ENCODE data around the gene ZNF335.
"Not testable (repeated sequence)": the region's sequence is repeated elsewhere in the genome, so short reads cannot be mapped to it uniquely, and the experiment has no call there.

The ZNF335 gene

GRCh38 chr20:45959956-45960630, 11.9 kb downstream of the ZNF335 start:
- H3K36me3 ChIP-seq (ENCODE audit: control insufficient read depth, insufficient read depth, low read length) = peaks cover 85% of the 10 kb centered on the region

DNA sequence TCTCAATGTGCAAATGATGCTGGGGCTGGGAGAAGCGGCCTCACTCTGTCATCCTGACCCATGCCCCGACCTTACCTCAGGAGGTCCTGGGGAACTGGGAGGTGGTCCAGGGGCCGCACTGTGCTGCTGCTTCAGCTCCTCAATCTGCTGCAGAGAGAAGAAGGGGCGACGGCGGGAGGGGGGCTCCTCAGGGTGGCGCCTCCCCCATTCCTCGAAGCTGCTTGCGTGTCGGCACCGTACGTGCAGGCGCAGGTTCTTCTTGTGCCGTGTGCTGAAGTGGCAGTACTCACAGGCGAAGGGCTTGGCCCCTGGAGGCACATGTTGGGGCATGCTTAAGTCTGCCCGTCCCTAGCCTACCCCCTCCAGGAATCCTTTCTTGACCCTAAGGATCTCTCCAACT, 12.9 kb downstream of the ZNF335 start:
- H3K4me1 ChIP-seq (ENCODE audit: control insufficient read depth, insufficient read depth, low read length) = no peaks in the 10 kb centered on the region
- H3K27ac ChIP-seq (ENCODE audit: low read depth, low read length) = no peak overlapping the region
- no peak overlapping the region for H3K4me3 ChIP-seq (ENCODE audit: low read depth, low read length)
- no peaks in the 10 kb centered on the region for H3K9me3 ChIP-seq (ENCODE audit: control insufficient read depth, insufficient read depth, low read depth, low read length)
- H3K9ac ChIP-seq (ENCODE audit: low read length) = no peak overlapping the region
- H3K27me3 ChIP-seq (ENCODE audit: control insufficient read depth, insufficient read depth, low read length) = no peaks in the 10 kb centered on the region
- peaks cover 78% of the 10 kb centered on the region for H3K36me3 ChIP-seq (ENCODE audit: control insufficient read depth, insufficient read depth, low read length)

More at GRCh38 chr20:45959956-45960630, 11.9 kb downstream of the ZNF335 start:
- H3K27me3 ChIP-seq (ENCODE audit: control insufficient read depth, insufficient read depth, low read length) = no peaks in the 10 kb centered on the region
- H3K4me1 ChIP-seq (ENCODE audit: control insufficient read depth, insufficient read depth, low read length) = no peaks in the 10 kb centered on the region
- H3K9ac ChIP-seq (ENCODE audit: low read length) = no peak overlapping the region
- no peak overlapping the region for H3K4me3 ChIP-seq (ENCODE audit: low read depth, low read length)
- no peaks in the 10 kb centered on the region for H3K9me3 ChIP-seq (ENCODE audit: control insufficient read depth, insufficient read depth, low read depth, low read length)
- H3K27ac ChIP-seq (ENCODE audit: low read depth, low read length) = no peak overlapping the region

GRCh38 chr20:45958593-45958992, 13.4 kb downstream of the ZNF335 start:
- Histone ChIP-seq H3K27me3 (ENCODE audit: control insufficient read depth, insufficient read depth, low read length) (no peaks in the 10 kb centered on the region), H3K4me3 (ENCODE audit: low read depth, low read length) (no peak overlapping the region), H3K4me1 (ENCODE audit: control insufficient read depth, insufficient read depth, low read length) (no peaks in the 10 kb centered on the region), H3K27ac (ENCODE audit: low read depth, low read length) (no peak overlapping the region), H3K36me3 (ENCODE audit: control insufficient read depth, insufficient read depth, low read length) (peaks cover 76% of the 10 kb centered on the region), H3K9ac (ENCODE audit: low read length) (no peak overlapping the region), H3K9me3 (ENCODE audit: control insufficient read depth, insufficient read depth, low read depth, low read length) (no peaks in the 10 kb centered on the region)

- Histone ChIP-seq H3K4me3 (ENCODE audit: low read depth, low read length) (no peak overlapping the region), H3K36me3 (ENCODE audit: control insufficient read depth, insufficient read depth, low read length) (peaks cover 78% of the 10 kb centered on the region), H3K9me3 (ENCODE audit: control insufficient read depth, insufficient read depth, low read depth, low read length) (no peaks in the 10 kb centered on the region), H3K4me1 (ENCODE audit: control insufficient read depth, insufficient read depth, low read length) (no peaks in the 10 kb centered on the region), H3K9ac (ENCODE audit: low read length) (no peak overlapping the region), H3K27ac (ENCODE audit: low read depth, low read length) (no peak overlapping the region), H3K27me3 (ENCODE audit: control insufficient read depth, insufficient read depth, low read length) (no peaks in the 10 kb centered on the region)
Observed at GRCh38 chr20:45957021-45957941, 14.7 kb downstream of the ZNF335 start.

DNA sequence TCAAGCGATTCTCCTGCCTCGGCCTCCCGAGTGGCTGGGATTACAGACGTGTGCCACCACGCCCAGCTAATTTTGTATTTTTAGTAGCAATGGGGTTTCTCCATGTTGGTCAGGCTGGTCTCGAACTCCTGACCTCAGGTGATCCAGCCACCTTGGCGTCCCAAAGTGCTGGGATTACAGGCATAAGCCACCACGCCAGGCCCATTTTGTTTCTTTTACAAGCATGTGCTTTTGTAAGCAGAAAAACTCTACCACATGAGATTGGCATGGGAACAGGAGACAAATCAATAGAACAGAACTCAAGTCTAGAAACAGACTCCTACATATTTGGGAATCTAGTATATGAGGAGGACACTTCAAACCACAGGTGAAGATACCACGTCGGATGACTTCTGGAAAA, 15.7 kb downstream of the ZNF335 start:
- H3K9ac ChIP-seq (ENCODE audit: low read length); H3K27me3 ChIP-seq (ENCODE audit: control insufficient read depth, insufficient read depth, low read length); H3K27ac ChIP-seq (ENCODE audit: low read depth, low read length); H3K4me3 ChIP-seq (ENCODE audit: low read depth, low read length); H3K4me1 ChIP-seq (ENCODE audit: control insufficient read depth, insufficient read depth, low read length); H3K9me3 ChIP-seq (ENCODE audit: control insufficient read depth, insufficient read depth, low read depth, low read length): not testable (repeated sequence)
- H3K36me3 ChIP-seq (ENCODE audit: control insufficient read depth, insufficient read depth, low read length) = peaks cover 78% of the 10 kb centered on the region

DNA sequence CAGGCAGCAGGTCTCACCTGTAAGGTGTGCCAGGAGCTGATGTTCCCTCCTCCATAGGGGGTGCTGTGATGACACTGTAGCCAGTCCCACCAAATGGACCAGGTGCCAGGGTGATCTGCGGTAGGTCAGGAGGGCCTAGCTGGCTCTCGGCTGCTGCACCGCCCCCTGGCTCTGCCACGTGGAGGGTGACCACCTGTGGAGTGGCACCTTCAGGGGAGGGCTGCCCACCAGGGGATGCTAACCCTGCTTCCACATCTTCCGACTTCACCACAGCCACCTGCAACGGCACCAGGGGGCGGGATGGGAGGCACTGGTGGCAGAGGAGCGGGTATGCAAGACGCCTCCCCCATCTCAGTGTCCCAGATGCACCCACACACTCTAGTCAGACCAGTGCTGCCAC, 18.3 kb downstream of the ZNF335 start:
- Histone ChIP-seq H3K4me3 (ENCODE audit: low read depth, low read length) (no peak overlapping the region), H3K27ac (ENCODE audit: low read depth, low read length) (no peak overlapping the region), H3K36me3 (ENCODE audit: control insufficient read depth, insufficient read depth, low read length) (peaks cover 77% of the 10 kb centered on the region), H3K9ac (ENCODE audit: low read length) (no peak overlapping the region), H3K27me3 (ENCODE audit: control insufficient read depth, insufficient read depth, low read length) (no peaks in the 10 kb centered on the region), H3K9me3 (ENCODE audit: control insufficient read depth, insufficient read depth, low read depth, low read length) (no peaks in the 10 kb centered on the region), H3K4me1 (ENCODE audit: control insufficient read depth, insufficient read depth, low read length) (no peaks in the 10 kb centered on the region)

DNA sequence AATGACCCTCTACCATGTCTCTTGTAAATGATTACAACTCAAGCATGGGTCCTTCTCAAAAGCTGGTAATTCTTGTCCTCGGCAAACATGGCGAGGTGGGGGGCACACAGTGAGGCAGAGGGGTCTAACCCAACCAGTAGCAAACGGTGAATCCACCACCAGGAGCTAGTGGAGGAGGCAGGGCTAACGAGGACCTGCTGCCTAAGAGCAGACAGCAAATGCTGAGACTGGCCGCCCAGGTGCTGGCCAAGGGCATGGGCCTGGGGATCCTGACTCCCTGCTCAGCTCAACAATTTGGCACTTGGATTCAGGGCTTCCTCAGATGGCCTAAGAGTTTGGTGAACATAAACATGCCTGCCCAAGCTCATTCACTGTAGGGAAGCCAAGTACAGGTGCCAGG, 19.1 kb downstream of the ZNF335 start:
- H3K36me3 ChIP-seq (ENCODE audit: control insufficient read depth, insufficient read depth, low read length) = peaks cover 77% of the 10 kb centered on the region
- no peak overlapping the region for H3K9ac ChIP-seq (ENCODE audit: low read length)
- H3K27ac ChIP-seq (ENCODE audit: low read depth, low read length) = no peak overlapping the region
- H3K27me3 ChIP-seq (ENCODE audit: control insufficient read depth, insufficient read depth, low read length) = no peaks in the 10 kb centered on the region
- H3K4me1 ChIP-seq (ENCODE audit: control insufficient read depth, insufficient read depth, low read length) = no peaks in the 10 kb centered on the region
- H3K4me3 ChIP-seq (ENCODE audit: low read depth, low read length) = no peak overlapping the region
- no peaks in the 10 kb centered on the region for H3K9me3 ChIP-seq (ENCODE audit: control insufficient read depth, insufficient read depth, low read depth, low read length)

DNA sequence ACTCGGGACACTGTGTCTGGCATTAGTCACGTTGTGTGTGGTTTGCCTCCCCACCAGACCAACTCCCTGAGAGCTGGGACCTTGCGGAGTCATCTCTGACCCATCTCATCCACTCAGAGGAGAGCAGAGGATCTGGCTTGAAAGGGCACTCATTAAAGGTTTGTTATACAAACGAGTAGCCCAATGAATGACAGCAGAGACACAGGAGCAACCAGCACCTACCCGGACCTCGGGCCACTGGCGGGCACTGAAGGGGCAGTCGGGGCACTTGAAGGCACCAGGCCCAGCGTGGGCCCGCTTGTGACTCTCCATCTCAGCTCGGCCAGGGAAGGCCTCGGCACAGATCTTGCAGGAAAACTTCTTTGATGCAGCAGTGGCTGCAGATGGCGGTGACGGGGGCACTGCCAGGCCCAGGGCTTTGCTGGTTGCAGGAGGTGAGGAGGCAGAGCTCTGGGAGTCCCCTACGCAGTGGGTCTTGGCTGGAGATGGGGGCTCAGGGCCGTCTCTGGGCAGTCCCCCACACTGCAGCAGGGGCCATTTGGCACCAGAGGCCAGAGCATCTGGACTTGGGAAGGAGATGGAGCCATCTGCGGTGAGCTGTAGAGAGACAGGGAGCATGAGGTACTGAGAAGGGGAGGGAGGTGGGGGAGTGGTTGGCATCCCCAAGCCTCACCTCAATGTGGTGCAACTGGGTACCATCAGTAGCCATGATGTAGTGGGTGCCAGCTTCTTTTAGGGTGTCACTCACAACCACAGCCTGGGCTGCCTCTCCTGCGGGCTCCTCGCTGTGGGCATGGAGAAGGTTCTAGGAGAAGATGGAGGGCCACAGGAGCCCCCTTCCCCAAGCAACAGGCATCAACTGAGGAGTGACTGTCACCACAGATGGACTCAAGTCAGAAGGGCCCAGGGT, 19.8 kb downstream of the ZNF335 start:
- H3K27ac ChIP-seq (ENCODE audit: low read depth, low read length) = no peak overlapping the region
- H3K9me3 ChIP-seq (ENCODE audit: control insufficient read depth, insufficient read depth, low read depth, low read length) = no peaks in the 10 kb centered on the region
- no peak overlapping the region for H3K4me3 ChIP-seq (ENCODE audit: low read depth, low read length)
- H3K9ac ChIP-seq (ENCODE audit: low read length) = no peak overlapping the region
- peaks cover 77% of the 10 kb centered on the region for H3K36me3 ChIP-seq (ENCODE audit: control insufficient read depth, insufficient read depth, low read length)
- no peaks in the 10 kb centered on the region for H3K27me3 ChIP-seq (ENCODE audit: control insufficient read depth, insufficient read depth, low read length)
- no peaks in the 10 kb centered on the region for H3K4me1 ChIP-seq (ENCODE audit: control insufficient read depth, insufficient read depth, low read length)

DNA sequence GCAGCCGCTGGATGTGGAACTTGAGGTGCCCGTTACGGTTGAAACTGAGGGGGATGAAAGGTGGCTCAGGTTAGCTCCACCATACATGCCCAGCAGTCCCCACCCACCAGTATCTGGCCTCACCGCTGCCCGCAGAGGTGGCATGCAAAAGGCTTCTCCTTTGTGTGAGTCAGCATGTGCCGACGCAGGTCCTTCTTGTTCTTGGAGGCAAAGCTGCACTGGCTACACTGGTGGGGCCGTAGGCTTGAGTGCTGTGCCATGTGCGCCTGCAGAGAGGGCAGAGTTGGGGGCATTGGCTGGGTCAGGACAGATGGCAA, 21.7 kb downstream of the ZNF335 start:
- Histone ChIP-seq H3K4me3 (ENCODE audit: low read depth, low read length) (no peak overlapping the region), H3K27ac (ENCODE audit: low read depth, low read length) (no peak overlapping the region), H3K27me3 (ENCODE audit: control insufficient read depth, insufficient read depth, low read length) (no peaks in the 10 kb centered on the region), H3K9me3 (ENCODE audit: control insufficient read depth, insufficient read depth, low read depth, low read length) (no peaks in the 10 kb centered on the region), H3K36me3 (ENCODE audit: control insufficient read depth, insufficient read depth, low read length) (peaks cover 84% of the 10 kb centered on the region), H3K4me1 (ENCODE audit: control insufficient read depth, insufficient read depth, low read length) (no peaks in the 10 kb centered on the region), H3K9ac (ENCODE audit: low read length) (no peak overlapping the region)

DNA sequence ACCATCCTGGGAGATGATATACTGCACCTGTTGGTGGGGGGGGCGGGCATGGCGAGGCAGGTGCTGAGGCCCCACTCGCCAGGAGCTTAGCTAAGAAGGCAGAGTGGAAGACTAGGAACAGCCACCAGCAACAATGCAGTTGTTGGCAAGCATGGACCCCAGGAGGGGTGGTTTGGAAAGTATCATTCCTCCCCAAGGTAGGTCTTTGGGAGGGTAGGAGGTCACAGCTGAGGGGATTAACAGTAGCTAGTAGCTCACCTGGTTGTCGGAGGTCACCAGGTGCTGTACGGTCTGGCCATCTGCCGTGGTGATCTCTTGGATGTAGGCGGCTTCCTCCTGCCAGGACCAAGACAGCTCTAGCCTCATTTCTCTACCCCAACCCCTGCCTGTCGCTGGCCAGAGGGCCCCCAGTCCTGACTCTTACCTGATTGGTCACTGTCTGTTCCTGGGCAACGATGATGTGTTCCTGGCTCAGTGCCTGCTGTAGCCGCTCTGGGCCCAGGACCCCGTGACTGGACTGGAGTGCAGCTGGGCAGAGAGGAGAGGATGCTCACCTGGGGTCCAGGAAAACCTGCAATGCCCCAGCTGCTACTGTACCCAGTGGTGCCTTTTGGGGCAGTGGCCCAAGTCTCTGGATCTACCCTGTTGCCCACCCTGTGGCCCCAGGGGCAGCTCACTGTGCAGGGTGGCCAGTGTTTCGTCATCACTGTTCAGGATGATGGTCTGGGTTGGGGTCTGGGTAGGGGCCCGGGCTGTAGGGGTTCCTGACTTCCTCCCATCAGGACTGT, 22.3 kb downstream of the ZNF335 start:
- no peaks in the 10 kb centered on the region for H3K9me3 ChIP-seq (ENCODE audit: control insufficient read depth, insufficient read depth, low read depth, low read length)
- no peak overlapping the region for H3K4me3 ChIP-seq (ENCODE audit: low read depth, low read length)
- H3K27me3 ChIP-seq (ENCODE audit: control insufficient read depth, insufficient read depth, low read length) = no peaks in the 10 kb centered on the region
- H3K27ac ChIP-seq (ENCODE audit: low read depth, low read length) = no peak overlapping the region
- H3K9ac ChIP-seq (ENCODE audit: low read length) = no peak overlapping the region
- H3K4me1 ChIP-seq (ENCODE audit: control insufficient read depth, insufficient read depth, low read length) = no peaks in the 10 kb centered on the region
- H3K36me3 ChIP-seq (ENCODE audit: control insufficient read depth, insufficient read depth, low read length) = peaks cover 90% of the 10 kb centered on the region

All from HUES6 (cell line).